K562 (cell line): ENCODE measurements around the gene USP12. TPM values are rescaled to one million over a fixed set of nuclear protein-coding genes. Genes with fewer than 3 reads are reported as not detected.

Source experiments
- CBFA2T3 ChIP-seq: fragments of 450-650 bp; IDR thresholded peaks from 2 replicates; pipeline ENCODE4 v1.6.1; 2017
- GABPB1 ChIP-seq: sonication (generic); formaldehyde crosslinking; IDR thresholded peaks from 2 replicates; pipeline ENCODE4 v1.8.0; 2022; ENCODE audit warnings: mild to moderate bottlenecking, missing genetic modification reagents
- MAZ ChIP-seq, 2 experiments: fragments of 450-650 bp in 1 of 2; sonication (generic) in 1 of 2; formaldehyde crosslinking; IDR thresholded peaks in 1 of 2; conservative IDR thresholded peaks in 1 of 2; 2 replicates each; pipeline versions ENCODE4 v1.4.0 to v1.5.0; 2020; ENCODE audit warnings: mild to moderate bottlenecking in 1 of 2, missing genetic modification reagents in 1 of 2
- NFYB ChIP-seq: IDR thresholded peaks from 2 replicates; pipeline ENCODE4 v1.6.1; 2011; ENCODE audit warnings: mild to moderate bottlenecking, moderate library complexity; ENCODE audit not compliant: insufficient read length; ENCODE audit errors: extremely low read depth
- PHF21A ChIP-seq: fragments of 450-650 bp; IDR thresholded peaks from 2 replicates; pipeline ENCODE4 v1.6.1; 2017; ENCODE audit warnings: low read depth, borderline replicate concordance
- PRPF4 ChIP-seq: fragments of 200-400 bp; formaldehyde crosslinking; IDR thresholded peaks from one replicate; pipeline ENCODE4 v1.6.1; 2017; ENCODE audit warnings: low read length, low read depth, mild to moderate bottlenecking; ENCODE audit not compliant: insufficient read depth, poor library complexity, severe bottlenecking
- PTRF ChIP-seq: fragments of 450-650 bp; IDR thresholded peaks from 2 replicates; pipeline ENCODE4 v1.6.1; 2016; ENCODE audit warnings: mild to moderate bottlenecking, missing genetic modification characterization, missing compliant biosample characterization
- TAL1 ChIP-seq: fragments of 450-650 bp; IDR thresholded peaks from 2 replicates; pipeline ENCODE4 v1.6.1; 2016; ENCODE audit warnings: mild to moderate bottlenecking
- TEAD2 ChIP-seq: fragments of 450-650 bp; IDR thresholded peaks from 2 replicates; pipeline ENCODE4 v1.6.1; 2016; ENCODE audit warnings: missing genetic modification characterization, control low read depth, missing compliant biosample characterization
- ZFP36 ChIP-seq: fragments of 150-350 bp; IDR thresholded peaks from 2 replicates; pipeline ENCODE4 v1.6.1; 2018; ENCODE audit warnings: low read length, low read depth; ENCODE audit not compliant: partially characterized antibody
- ZFX ChIP-seq: sonication (generic); formaldehyde crosslinking; IDR thresholded peaks from 2 replicates; pipeline ENCODE4 v1.8.0; 2022; ENCODE audit warnings: mild to moderate bottlenecking, missing genetic modification reagents, moderate library complexity
- ZNF583 ChIP-seq: fragments of 250-450 bp; sonication (Bioruptor Pico); IDR thresholded peaks from 2 replicates; pipeline ENCODE4 v1.4.0; 2020
- ZNF75A ChIP-seq: fragments of 450-650 bp; formaldehyde crosslinking; IDR thresholded peaks from 2 replicates; pipeline ENCODE4 v1.4.0; 2020; ENCODE audit warnings: mild to moderate bottlenecking
- polyA plus RNA-seq, 8 experiments: library from polyadenylated mRNA; depleted of rRNA in 4 of 8; stranded (reverse) in 5 of 8; unstranded in 3 of 8; fragments of >200 nt; fragmentation: Nextera tagmentation in 2 of 8; fragmentation: Illumina TruSeq in 1 of 8; extraction: Ambion mirVana in 2 of 8; extraction: Trizol in 1 of 8; gene quantifications; 2 replicates each; pipeline versions ENCODE4 v1.2.1 to v1.2.3, GENCODE V29; 2011 to 2014; ENCODE audit warnings: inconsistent platforms in 1 of 8, missing spikeins in 1 of 8
- total RNA-seq, 7 experiments: library from RNA; depleted of rRNA in 6 of 7; stranded (reverse); fragments of >200 nt in 6 of 7; fragmentation: Illumina TruSeq in 2 of 7; extraction: Trizol in 2 of 7; gene quantifications; 2 replicates each; pipeline versions ENCODE4 v1.2.1 to v1.2.3, GENCODE V29; 2011 to 2021; ENCODE audit warnings: low replicate concordance in 1 of 7
- TF ChIP-seq, protein P1 (sequence below), 2 experiments: fragments of 150-350 bp in 1 of 2; IDR thresholded peaks; 2 replicates each; pipeline ENCODE4 v1.6.1; 2012 to 2016; ENCODE audit warnings: low read depth in 2 of 2, low read length in 2 of 2, mild to moderate bottlenecking in 1 of 2, moderate library complexity in 1 of 2
- TF ChIP-seq, protein P2 (sequence below): fragments of 450-650 bp; IDR thresholded peaks from 2 replicates; pipeline ENCODE4 v1.6.1; 2016; ENCODE audit warnings: antibody characterized with exemption
- TF ChIP-seq, protein P3 (sequence below), 2 experiments: fragments of 450-650 bp in 1 of 2; sonication (generic) in 1 of 2; formaldehyde crosslinking in 1 of 2; IDR thresholded peaks in 1 of 2; conservative IDR thresholded peaks in 1 of 2; 2 replicates each; pipeline versions ENCODE4 v1.6.1 to v1.8.1; 2016 to 2023; ENCODE audit warnings: mild to moderate bottlenecking in 2 of 2, moderate library complexity in 2 of 2, inconsistent platforms in 1 of 2, missing genetic modification reagents in 1 of 2
- TF ChIP-seq, protein P4 (sequence below): fragments of 450-650 bp; IDR thresholded peaks from one replicate; pipeline ENCODE4 v1.6.1; 2018; ENCODE audit warnings: mild to moderate bottlenecking, moderate library complexity; ENCODE audit not compliant: partially characterized antibody

USP12 gene
- total and polyA plus RNA-seq, 9 of the 15 experiments (the other 6 are each of a cell fraction or from before 2014, with no cell fraction given): 1.8 to 20.5 (median 13.3) TPM

DNA sequence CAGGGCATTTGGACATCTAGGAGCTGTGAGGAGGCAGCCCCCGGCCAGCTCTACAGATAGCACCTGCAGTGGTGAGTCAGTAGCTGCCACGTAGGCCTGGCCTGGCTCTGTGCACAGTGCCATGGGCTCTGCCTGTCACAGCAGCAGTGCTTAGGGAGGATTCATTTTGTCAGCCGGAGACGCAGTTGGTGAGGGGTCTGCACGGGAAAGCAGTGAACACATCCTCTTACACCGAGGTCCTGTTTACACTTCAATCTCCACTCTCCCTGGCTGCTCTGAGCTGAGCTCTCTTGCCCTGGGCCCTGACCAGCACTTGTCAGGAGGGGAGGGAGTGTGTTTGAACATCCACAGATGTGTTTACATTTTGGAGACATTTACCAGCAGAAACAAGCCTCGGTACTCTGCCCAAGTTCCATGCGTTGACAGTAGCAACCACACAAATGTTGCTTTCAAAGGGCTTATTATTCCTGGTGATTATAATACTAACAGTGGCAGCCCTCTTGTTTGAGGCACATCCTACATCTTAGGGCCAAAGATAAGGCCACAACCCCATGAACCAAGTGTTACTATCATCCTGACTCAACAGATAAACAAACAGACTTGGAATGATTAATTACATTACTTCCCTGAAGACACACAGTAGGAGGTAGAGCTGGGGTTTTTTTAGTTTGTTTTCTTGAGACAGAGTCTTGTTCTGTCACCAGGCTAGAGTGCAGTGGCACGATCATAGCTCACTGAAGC lies 148.9 kb downstream of the USP12 start (continued):
- TF ChIP-seq, protein P1, sequence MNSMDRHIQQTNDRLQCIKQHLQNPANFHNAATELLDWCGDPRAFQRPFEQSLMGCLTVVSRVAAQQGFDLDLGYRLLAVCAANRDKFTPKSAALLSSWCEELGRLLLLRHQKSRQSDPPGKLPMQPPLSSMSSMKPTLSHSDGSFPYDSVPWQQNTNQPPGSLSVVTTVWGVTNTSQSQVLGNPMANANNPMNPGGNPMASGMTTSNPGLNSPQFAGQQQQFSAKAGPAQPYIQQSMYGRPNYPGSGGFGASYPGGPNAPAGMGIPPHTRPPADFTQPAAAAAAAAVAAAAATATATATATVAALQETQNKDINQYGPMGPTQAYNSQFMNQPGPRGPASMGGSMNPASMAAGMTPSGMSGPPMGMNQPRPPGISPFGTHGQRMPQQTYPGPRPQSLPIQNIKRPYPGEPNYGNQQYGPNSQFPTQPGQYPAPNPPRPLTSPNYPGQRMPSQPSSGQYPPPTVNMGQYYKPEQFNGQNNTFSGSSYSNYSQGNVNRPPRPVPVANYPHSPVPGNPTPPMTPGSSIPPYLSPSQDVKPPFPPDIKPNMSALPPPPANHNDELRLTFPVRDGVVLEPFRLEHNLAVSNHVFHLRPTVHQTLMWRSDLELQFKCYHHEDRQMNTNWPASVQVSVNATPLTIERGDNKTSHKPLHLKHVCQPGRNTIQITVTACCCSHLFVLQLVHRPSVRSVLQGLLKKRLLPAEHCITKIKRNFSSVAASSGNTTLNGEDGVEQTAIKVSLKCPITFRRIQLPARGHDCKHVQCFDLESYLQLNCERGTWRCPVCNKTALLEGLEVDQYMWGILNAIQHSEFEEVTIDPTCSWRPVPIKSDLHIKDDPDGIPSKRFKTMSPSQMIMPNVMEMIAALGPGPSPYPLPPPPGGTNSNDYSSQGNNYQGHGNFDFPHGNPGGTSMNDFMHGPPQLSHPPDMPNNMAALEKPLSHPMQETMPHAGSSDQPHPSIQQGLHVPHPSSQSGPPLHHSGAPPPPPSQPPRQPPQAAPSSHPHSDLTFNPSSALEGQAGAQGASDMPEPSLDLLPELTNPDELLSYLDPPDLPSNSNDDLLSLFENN (IDR thresholded peaks at IDR 0.05; ENCODE audit: low read depth in 2 of 2, low read length in 2 of 2): no peak
- TF ChIP-seq, protein P2, sequence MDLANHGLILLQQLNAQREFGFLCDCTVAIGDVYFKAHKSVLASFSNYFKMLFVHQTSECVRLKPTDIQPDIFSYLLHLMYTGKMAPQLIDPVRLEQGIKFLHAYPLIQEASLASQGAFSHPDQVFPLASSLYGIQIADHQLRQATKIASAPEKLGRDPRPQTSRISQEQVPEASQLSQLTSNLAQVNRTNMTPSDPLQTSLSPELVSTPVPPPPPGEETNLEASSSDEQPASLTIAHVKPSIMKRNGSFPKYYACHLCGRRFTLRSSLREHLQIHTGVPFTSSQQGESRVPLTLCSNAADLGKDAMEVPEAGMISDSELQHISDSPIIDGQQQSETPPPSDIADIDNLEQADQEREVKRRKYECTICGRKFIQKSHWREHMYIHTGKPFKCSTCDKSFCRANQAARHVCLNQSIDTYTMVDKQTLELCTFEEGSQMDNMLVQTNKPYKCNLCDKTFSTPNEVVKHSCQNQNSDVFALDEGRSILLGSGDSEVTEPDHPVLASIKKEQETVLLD: no peak
- TF ChIP-seq MAZ (CRISPR knock-in tag; conservative IDR thresholded peaks at IDR 0.05 in 1 of 2, IDR thresholded peaks at IDR 0.05 in 1 of 2): 0 out of 4 replicates have a peak, but pooled peaks of 1 of the 2 experiments have one; percentile 23
- TF ChIP-seq, protein P3, sequence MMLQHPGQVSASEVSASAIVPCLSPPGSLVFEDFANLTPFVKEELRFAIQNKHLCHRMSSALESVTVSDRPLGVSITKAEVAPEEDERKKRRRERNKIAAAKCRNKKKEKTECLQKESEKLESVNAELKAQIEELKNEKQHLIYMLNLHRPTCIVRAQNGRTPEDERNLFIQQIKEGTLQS (IDR thresholded peaks at IDR 0.05): no peak
- TF ChIP-seq, protein P3 (CRISPR knock-in tag; conservative IDR thresholded peaks at IDR 0.05): no peak
- TF ChIP-seq, protein P4, sequence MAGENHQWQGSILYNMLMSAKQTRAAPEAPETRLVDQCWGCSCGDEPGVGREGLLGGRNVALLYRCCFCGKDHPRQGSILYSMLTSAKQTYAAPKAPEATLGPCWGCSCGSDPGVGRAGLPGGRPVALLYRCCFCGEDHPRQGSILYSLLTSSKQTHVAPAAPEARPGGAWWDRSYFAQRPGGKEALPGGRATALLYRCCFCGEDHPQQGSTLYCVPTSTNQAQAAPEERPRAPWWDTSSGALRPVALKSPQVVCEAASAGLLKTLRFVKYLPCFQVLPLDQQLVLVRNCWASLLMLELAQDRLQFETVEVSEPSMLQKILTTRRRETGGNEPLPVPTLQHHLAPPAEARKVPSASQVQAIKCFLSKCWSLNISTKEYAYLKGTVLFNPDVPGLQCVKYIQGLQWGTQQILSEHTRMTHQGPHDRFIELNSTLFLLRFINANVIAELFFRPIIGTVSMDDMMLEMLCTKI: no peak
- no peak for TF ChIP-seq ZNF583
- TF ChIP-seq TEAD2 (tag): no peak
- peak; percentile 10; the same call in 1 of the 2 replicates for TF ChIP-seq ZFX (CRISPR knock-in tag)
- no peak for TF ChIP-seq PHF21A
- TF ChIP-seq GABPB1 (CRISPR knock-in tag): no peak
- TF ChIP-seq PTRF (tag): no peak
- TF ChIP-seq ZFP36: no peak
- no peak for TF ChIP-seq NFYB
- TF ChIP-seq CBFA2T3: peak; percentile 79
- peak; percentile 60; the same call in 1 of the 2 replicates for TF ChIP-seq TAL1
- TF ChIP-seq PRPF4: no peak
- no peak for TF ChIP-seq ZNF75A (CRISPR knock-in tag)
